GM12878 (cell line): ENCODE measurements around the gene PRR9. TPM values are rescaled to one million over a fixed set of nuclear protein-coding genes. Genes with fewer than 3 reads are reported as not detected.

Source experiments
- ATAC-seq: fragments of 200-7000 bp; cut with Tn5 transposase; 3 replicates; pipeline ENCODE4 v1.9.1; 2020; ENCODE audit warnings: mild to moderate bottlenecking, moderate library complexity
- BruUV-seq: library from RNA; stranded (reverse); fragments of 400-500 nt; replicated peaks from 2 replicates; lab custom pipeline; 2021; lab: Mats Ljungman, UMichigan
- CTCF ChIA-PET: fragments of 300-600 bp; sonication (Branson Sonifier 250); formaldehyde crosslinking; extraction: SDS; loops from one replicate; lab custom pipeline; 2021; ENCODE audit warnings: inconsistent platforms; lab: Yijun Ruan, JAX
- POLR2A ChIA-PET: fragments of 350-600 bp; formaldehyde crosslinking; extraction: SDS; loops from one replicate; lab custom pipeline; 2021; ENCODE audit warnings: inconsistent platforms; lab: Charles Lee
- RAD21 ChIA-PET: fragments of 300-600 bp; sonication (Branson Sonifier 250); formaldehyde crosslinking; loops from one replicate; lab custom pipeline; 2023; ENCODE audit warnings: antibody characterized with exemption; ENCODE audit not compliant: unreplicated experiment; lab: Charles Lee
- SMC1A ChIA-PET: fragments of 300-600 bp; sonication (Branson Sonifier 250); formaldehyde crosslinking; loops from one replicate; lab custom pipeline; 2023; ENCODE audit not compliant: unreplicated experiment, uncharacterized antibody; lab: Charles Lee
- DNase-seq: peaks from one replicate; pipeline ENCODE4 v3.0.0-alpha.2; 2011; ENCODE audit warnings: low read depth, low spot score
- FAIRE-seq: peaks from 3 replicates; lab custom pipeline; 2011; peaks lifted over from hg19 to GRCh38; lab: Jason Lieb, UNC
- H2AFZ ChIP-seq: 2 replicates; pipeline ENCODE4 v1.6.0; 2011; ENCODE audit warnings: low read depth, low read length, control low read depth; ENCODE audit not compliant: control insufficient read depth
- H3K27ac ChIP-seq: 2 replicates; pipeline ENCODE4 v1.5.1; 2011; ENCODE audit warnings: control low read depth; ENCODE audit not compliant: control insufficient read depth, insufficient read depth
- H3K27me3 ChIP-seq, 2 experiments: replicated peaks in 1 of 2; 2 replicates each; pipeline versions ENCODE4 v1.6.0 to v1.6.1; 2011; ENCODE audit warnings: low read length in 1 of 2; ENCODE audit not compliant: control insufficient read depth in 2 of 2, insufficient read depth in 2 of 2
- H3K36me3 ChIP-seq, 2 experiments: 2 replicates each; pipeline ENCODE4 v1.5.1; 2011; ENCODE audit warnings: low read length in 1 of 2; ENCODE audit not compliant: control insufficient read depth in 2 of 2, insufficient read depth in 2 of 2
- H3K4me1 ChIP-seq: 2 replicates; pipeline ENCODE4 v1.6.1; 2011; ENCODE audit warnings: mild to moderate bottlenecking, low read length, moderate library complexity, mixed read lengths; ENCODE audit not compliant: control insufficient read depth, insufficient read depth
- H3K4me2 ChIP-seq: 2 replicates; pipeline ENCODE4 v1.6.0; 2011; ENCODE audit warnings: control low read depth; ENCODE audit not compliant: control insufficient read depth, insufficient read depth
- H3K4me3 ChIP-seq: fragments of 200-600 bp; sonication (generic); 2 replicates; pipeline ENCODE4 v1.5.1; 2016
- H3K79me2 ChIP-seq: 2 replicates; pipeline ENCODE4 v1.6.0; 2011; ENCODE audit warnings: low read length; ENCODE audit not compliant: control insufficient read depth, insufficient read depth
- H3K9ac ChIP-seq: 2 replicates; pipeline ENCODE4 v1.8.0; 2011; ENCODE audit warnings: low read length, control low read depth, mixed read lengths; ENCODE audit not compliant: control insufficient read depth, insufficient read depth
- H3K9me3 ChIP-seq: replicated peaks from 3 replicates; pipeline ENCODE4 v1.5.1; 2011; ENCODE audit warnings: mild to moderate bottlenecking, low read length; ENCODE audit not compliant: control insufficient read depth, insufficient read depth
- H4K20me1 ChIP-seq: 2 replicates; pipeline ENCODE4 v1.6.0; 2011; ENCODE audit not compliant: control insufficient read depth, insufficient read depth
- CEBPZ ChIP-seq: fragments of 150-350 bp; IDR thresholded peaks from 2 replicates; pipeline ENCODE4 v1.6.1; 2016; ENCODE audit warnings: low read depth, low read length
- LARP7 ChIP-seq: fragments of 450-650 bp; IDR thresholded peaks from 2 replicates; pipeline ENCODE4 v1.6.1; 2017; ENCODE audit warnings: mild to moderate bottlenecking
- MEF2A ChIP-seq: IDR thresholded peaks from 2 replicates; pipeline ENCODE4 v1.6.1; 2011; ENCODE audit warnings: low read depth, mild to moderate bottlenecking, low read length, moderate library complexity; ENCODE audit not compliant: insufficient read depth
- MXI1 ChIP-seq: fragments of 150-350 bp; IDR thresholded peaks from 2 replicates; pipeline ENCODE4 v1.6.1; 2011; ENCODE audit warnings: low read depth, mild to moderate bottlenecking, inconsistent platforms, low read length, improper control_type of control experiment
- NFYA ChIP-seq: IDR thresholded peaks from 2 replicates; pipeline ENCODE4 v1.6.1; 2011; ENCODE audit warnings: low read depth, mild to moderate bottlenecking, low read length, improper control_type of control experiment, borderline replicate concordance
- NRF1 ChIP-seq: conservative IDR thresholded peaks from 2 replicates; pipeline ENCODE4 v1.6.1; 2011; ENCODE audit warnings: mild to moderate bottlenecking, low read depth, low read length, improper control_type of control experiment
- SRF ChIP-seq, 2 experiments: IDR thresholded peaks; 2 replicates each; pipeline ENCODE4 v1.6.1; 2011; ENCODE audit warnings: low read depth in 2 of 2, low read length in 2 of 2, mild to moderate bottlenecking in 1 of 2, moderate library complexity in 1 of 2
- ZBTB4 ChIP-seq: fragments of 450-650 bp; formaldehyde crosslinking; IDR thresholded peaks from 2 replicates; pipeline ENCODE4 v1.4.0; 2022; ENCODE audit warnings: mild to moderate bottlenecking, moderate library complexity
- WGBS: methylation state at CpG from one replicate; pipeline ENCODE4 v1.1.6; 2016; ENCODE audit warnings: low lambda C conversion rate; ENCODE audit not compliant: insufficient replicate concordance, insufficient coverage; ENCODE audit errors: missing lambda C conversion rate; 5-methylcytosine and 5-hydroxymethylcytosine counted together
- in situ Hi-C: fragments of 300-500 bp; cut with MboI; formaldehyde crosslinking; loops from 9 replicates; pipeline ENCODE4 v1.14.3; 2018; ENCODE audit warnings: mixed read lengths
- intact Hi-C: fragments of 100-400 bp; cut with micrococcal nuclease; formaldehyde crosslinking; loops from one replicate; pipeline ENCODE4 v1.14.2; 2022; ENCODE audit not compliant: unreplicated experiment
- polyA plus RNA-seq, 11 experiments: library from polyadenylated mRNA; depleted of rRNA in 4 of 11; unstranded in 6 of 11; stranded (reverse) in 5 of 11; fragments of >200 nt; fragmentation: Nextera tagmentation in 4 of 11; fragmentation: Illumina TruSeq in 1 of 11; extraction: Ambion mirVana in 4 of 11; extraction: Trizol in 1 of 11; gene quantifications; 1 replicate in 1 of 11; 2 replicates in 10 of 11; pipeline versions ENCODE4 v1.2.1 to v1.2.3, GENCODE V29; 2011 to 2016; ENCODE audit warnings: inconsistent platforms in 2 of 11, missing spikeins in 2 of 11, low read depth in 1 of 11
- total RNA-seq, 4 experiments: library from RNA; depleted of rRNA in 3 of 4; stranded (reverse); fragments of >200 nt in 3 of 4; fragmentation: Illumina TruSeq in 1 of 4; extraction: Trizol in 1 of 4; gene quantifications; 2 replicates each; pipeline versions ENCODE4 v1.2.1 to v1.2.3, GENCODE V29; 2013 to 2021
- TF ChIP-seq, protein P1 (sequence below): fragments of 450-650 bp; IDR thresholded peaks from 2 replicates; pipeline ENCODE4 v1.6.1; 2017; ENCODE audit warnings: borderline replicate concordance
- TF ChIP-seq, protein P2 (sequence below): IDR thresholded peaks from 2 replicates; pipeline ENCODE4 v1.6.1; 2012; ENCODE audit warnings: low read length, inconsistent platforms
- TF ChIP-seq, protein P3 (sequence below): IDR thresholded peaks from 2 replicates; pipeline ENCODE4 v1.6.1; 2011; ENCODE audit warnings: borderline replicate concordance, low read depth, mild to moderate bottlenecking, moderate library complexity, mixed read lengths, low read length; ENCODE audit not compliant: insufficient read depth; ENCODE audit errors: extremely low read length

PRR9 gene
- total and polyA plus RNA-seq, 10 of the 15 experiments (the other 5 are each of a cell fraction or from before 2014, with no cell fraction given) = not detected

DNA sequence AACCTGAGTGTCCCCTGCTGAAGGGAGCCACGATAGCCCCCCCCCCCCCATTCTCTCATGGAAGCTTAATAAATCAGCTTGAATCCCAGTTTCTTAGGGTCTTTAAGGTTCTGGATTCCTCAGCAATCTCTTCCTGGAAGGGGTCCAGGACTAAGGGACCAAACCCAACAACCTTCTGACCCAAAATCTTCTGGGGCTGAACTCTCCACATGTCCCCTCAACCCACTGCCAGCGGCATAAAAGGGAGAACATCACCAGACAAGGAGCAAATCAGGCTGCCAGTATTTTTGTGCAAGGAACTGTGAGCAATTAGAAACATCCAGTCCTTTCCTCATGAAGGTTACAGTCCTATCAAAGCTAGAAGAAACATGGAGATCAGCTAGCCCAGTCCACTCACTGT, 29.4 kb downstream of the PRR9 start:
- Histone ChIP-seq H3K27me3 (no peaks in the 10 kb centered on the region; a peak in 1 of 4 replicates), H4K20me1 (no peaks in the 10 kb centered on the region), H3K4me2 (no peak overlapping the region), H3K9ac (no peak overlapping the region), H3K4me1 (no peaks in the 10 kb centered on the region), H3K9me3 (no peaks in the 10 kb centered on the region; the same call in 2 of the 3 replicates), H2AFZ (no peak overlapping the region), H3K27ac (no peak overlapping the region), H3K4me3 (no peak overlapping the region), H3K36me3 (no peaks in the 10 kb centered on the region), H3K79me2 (no peaks in the 10 kb centered on the region)
- ChIA-PET CTCF (interaction anchor here (0.9 to 2.8 kb wide), 5 partner anchors 9 to 42 kb away, joined by 3 to 12 read pairs (median 7); no protein-coding TSS in a partner anchor), POLR2A (interaction anchor here (0.8 to 1.5 kb wide), 2 partner anchors 8 to 13 kb away, joined by 3 to 5 read pairs; no protein-coding TSS in a partner anchor), SMC1A (interaction anchor here (1.1 to 1.6 kb wide), 6 partner anchors 14 to 41 kb away, joined by 3 to 6 read pairs (median 4); no protein-coding TSS in a partner anchor), RAD21 (interaction anchor here (1.0 kb wide), 1 partner anchor 9 kb away, joined by 3 read pairs; no protein-coding TSS in a partner anchor)
- DNase-seq (no peak), FAIRE-seq (no peak), ATAC-seq (no peak)
- in situ Hi-C loops (no loop called here), intact Hi-C loops (no loop called here)
- 15% methylated on average over 2 of the region's 2 CpGs for WGBS
- TF ChIP-seq NRF1 = no peak
- TF ChIP-seq MEF2A = no peak
- TF ChIP-seq, protein P1, sequence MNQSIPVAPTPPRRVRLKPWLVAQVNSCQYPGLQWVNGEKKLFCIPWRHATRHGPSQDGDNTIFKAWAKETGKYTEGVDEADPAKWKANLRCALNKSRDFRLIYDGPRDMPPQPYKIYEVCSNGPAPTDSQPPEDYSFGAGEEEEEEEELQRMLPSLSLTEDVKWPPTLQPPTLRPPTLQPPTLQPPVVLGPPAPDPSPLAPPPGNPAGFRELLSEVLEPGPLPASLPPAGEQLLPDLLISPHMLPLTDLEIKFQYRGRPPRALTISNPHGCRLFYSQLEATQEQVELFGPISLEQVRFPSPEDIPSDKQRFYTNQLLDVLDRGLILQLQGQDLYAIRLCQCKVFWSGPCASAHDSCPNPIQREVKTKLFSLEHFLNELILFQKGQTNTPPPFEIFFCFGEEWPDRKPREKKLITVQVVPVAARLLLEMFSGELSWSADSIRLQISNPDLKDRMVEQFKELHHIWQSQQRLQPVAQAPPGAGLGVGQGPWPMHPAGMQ = no peak
- TF ChIP-seq ZBTB4 = no peak
- no peak for TF ChIP-seq LARP7
- no peak for TF ChIP-seq CEBPZ
- TF ChIP-seq SRF (IDR thresholded peaks at IDR 0.05; ENCODE audit: low read depth in 2 of 2, low read length in 2 of 2) = no peak
- TF ChIP-seq, protein P2, sequence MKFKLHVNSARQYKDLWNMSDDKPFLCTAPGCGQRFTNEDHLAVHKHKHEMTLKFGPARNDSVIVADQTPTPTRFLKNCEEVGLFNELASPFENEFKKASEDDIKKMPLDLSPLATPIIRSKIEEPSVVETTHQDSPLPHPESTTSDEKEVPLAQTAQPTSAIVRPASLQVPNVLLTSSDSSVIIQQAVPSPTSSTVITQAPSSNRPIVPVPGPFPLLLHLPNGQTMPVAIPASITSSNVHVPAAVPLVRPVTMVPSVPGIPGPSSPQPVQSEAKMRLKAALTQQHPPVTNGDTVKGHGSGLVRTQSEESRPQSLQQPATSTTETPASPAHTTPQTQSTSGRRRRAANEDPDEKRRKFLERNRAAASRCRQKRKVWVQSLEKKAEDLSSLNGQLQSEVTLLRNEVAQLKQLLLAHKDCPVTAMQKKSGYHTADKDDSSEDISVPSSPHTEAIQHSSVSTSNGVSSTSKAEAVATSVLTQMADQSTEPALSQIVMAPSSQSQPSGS = no peak
- TF ChIP-seq MXI1 = no peak
- TF ChIP-seq, protein P3, sequence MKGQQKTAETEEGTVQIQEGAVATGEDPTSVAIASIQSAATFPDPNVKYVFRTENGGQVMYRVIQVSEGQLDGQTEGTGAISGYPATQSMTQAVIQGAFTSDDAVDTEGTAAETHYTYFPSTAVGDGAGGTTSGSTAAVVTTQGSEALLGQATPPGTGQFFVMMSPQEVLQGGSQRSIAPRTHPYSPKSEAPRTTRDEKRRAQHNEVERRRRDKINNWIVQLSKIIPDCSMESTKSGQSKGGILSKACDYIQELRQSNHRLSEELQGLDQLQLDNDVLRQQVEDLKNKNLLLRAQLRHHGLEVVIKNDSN = no peak
- no peak for TF ChIP-seq NFYA
- BruUV-seq = no TSS peak
